Endodermal cell (in vitro differentiated cells): ENCODE data around the gene THSD7A. TPM values are rescaled to one million over a fixed set of nuclear protein-coding genes. Genes with fewer than 3 reads are reported as not detected.

ENCODE experiments used
- DNase-seq: peaks from one replicate; pipeline ENCODE4 v3.0.0-alpha.2; 2017
- H3K27ac ChIP-seq: 2 replicates; pipeline ENCODE4 v1.5.1; 2013; ENCODE audit warnings: mild to moderate bottlenecking, low read depth, low read length, moderate library complexity
- H3K27me3 ChIP-seq: 2 replicates; pipeline ENCODE4 v1.6.1; 2013; ENCODE audit warnings: mild to moderate bottlenecking, low read length, moderate library complexity; ENCODE audit not compliant: insufficient read depth, control insufficient read depth, poor library complexity, severe bottlenecking
- H3K36me3 ChIP-seq: 2 replicates; pipeline ENCODE4 v1.7.0; 2013; ENCODE audit warnings: mild to moderate bottlenecking, low read length, moderate library complexity; ENCODE audit not compliant: control insufficient read depth, insufficient read depth
- H3K4me1 ChIP-seq: one replicate; pipeline ENCODE4 v1.7.0; 2013; ENCODE audit warnings: low read length; ENCODE audit not compliant: control insufficient read depth, insufficient read depth
- H3K4me3 ChIP-seq: 2 replicates; pipeline ENCODE4 v1.5.1; 2013; ENCODE audit warnings: mild to moderate bottlenecking, low read length, moderate library complexity
- H3K9ac ChIP-seq: 2 replicates; pipeline ENCODE4 v1.6.1; 2013; ENCODE audit warnings: mild to moderate bottlenecking, low read length, moderate library complexity; ENCODE audit not compliant: poor library complexity, severe bottlenecking; ENCODE audit errors: extremely low read depth
- H3K9me3 ChIP-seq: 2 replicates; pipeline ENCODE4 v1.6.1; 2013; ENCODE audit warnings: mild to moderate bottlenecking, low read length, moderate library complexity; ENCODE audit not compliant: control insufficient read depth
- H3K27ac Mint-ChIP-seq: 2 replicates; pipeline ENCODE4 v1.8.0; 2020; ENCODE audit warnings: mixed read lengths
- H3K27me3 Mint-ChIP-seq: 2 replicates; pipeline ENCODE4 v1.8.0; 2021; ENCODE audit warnings: mild to moderate bottlenecking, mixed read lengths; ENCODE audit not compliant: insufficient read depth
- H3K36me3 Mint-ChIP-seq: 2 replicates; pipeline ENCODE4 v1.8.0; 2020; ENCODE audit warnings: low read depth, mixed read lengths
- H3K4me1 Mint-ChIP-seq: 2 replicates; pipeline ENCODE4 v1.8.0; 2020; ENCODE audit warnings: mixed read lengths
- H3K4me3 Mint-ChIP-seq: 2 replicates; pipeline ENCODE4 v1.8.0; 2020; ENCODE audit warnings: mild to moderate bottlenecking, moderate library complexity, mixed read lengths
- H3K9me3 Mint-ChIP-seq: 2 replicates; pipeline ENCODE4 v1.8.0; 2020; ENCODE audit warnings: mild to moderate bottlenecking, mixed read lengths
- WGBS, 2 experiments: methylation state at CpG; one replicate each; pipeline versions ENCODE4 v1.1.5 to v1.1.7; 2013; ENCODE audit warnings: missing lambda C conversion rate in 2 of 2, mixed read lengths in 1 of 2; ENCODE audit not compliant: insufficient coverage in 1 of 2, insufficient read length in 1 of 2; 5-methylcytosine and 5-hydroxymethylcytosine counted together
- total RNA-seq, 2 donors: library from RNA; stranded (reverse); fragmentation: NEBNext Ultra II Directional in 1 of 2; extraction: Animal tissue kit (Norgen Biotek cat#: 25700) in 1 of 2; gene quantifications; 2 replicates in 1 of 2; 3 replicates in 1 of 2; pipeline ENCODE4 v1.2.1, GENCODE V29; 2021
- TF ChIP-seq, protein P1 (sequence below): fragments of 200-600 bp; sonication (generic); conservative IDR thresholded peaks from 2 replicates; pipeline ENCODE4 v1.5.0; 2021; ENCODE audit warnings: antibody characterized with exemption, mild to moderate bottlenecking

THSD7A gene
- total RNA-seq, 2 donors from 2014 or later = 0.73 to 1.3 TPM

DNA sequence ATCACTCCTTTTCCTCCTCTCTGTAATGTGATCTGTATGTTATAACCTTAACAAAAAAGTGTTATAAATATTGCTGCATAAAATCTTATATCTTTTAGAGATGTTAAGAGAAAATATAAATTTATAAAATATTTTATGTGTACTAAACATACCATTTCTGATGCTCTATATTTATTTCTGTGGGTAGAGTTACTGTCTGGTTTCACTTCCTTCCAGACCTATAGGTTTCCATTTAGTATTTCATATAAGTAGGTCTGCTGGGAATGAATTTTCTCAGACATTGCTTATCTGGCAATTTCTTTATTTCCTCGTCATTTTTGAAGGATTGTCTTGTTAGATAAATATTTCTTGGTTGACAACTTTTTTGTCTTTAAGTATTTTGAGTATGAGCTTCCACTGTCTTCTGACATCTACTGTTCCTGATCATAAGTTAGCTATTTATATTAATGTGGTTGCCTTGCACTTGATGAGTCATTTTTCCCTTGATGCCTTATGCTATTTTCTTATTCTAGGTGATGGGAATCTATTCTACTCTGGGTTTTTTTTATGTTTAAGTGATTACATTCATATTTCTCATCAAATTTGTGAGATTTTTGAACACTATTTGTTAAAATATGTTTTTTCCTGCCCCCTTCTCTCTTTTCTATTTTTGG lies 11.2 kb upstream of the THSD7A start:
- H3K27me3 Mint-ChIP-seq = peaks cover 5% of the 10 kb centered on the region
- no peak overlapping the region for H3K27ac Mint-ChIP-seq
- Histone ChIP-seq H3K4me3 (no peak overlapping the region), H3K9ac (no peak overlapping the region), H3K27me3 (peaks cover 35% of the 10 kb centered on the region), H3K4me1 (no peaks in the 10 kb centered on the region), H3K36me3 (no peaks in the 10 kb centered on the region), H3K27ac (no peak overlapping the region), H3K9me3 (no peaks in the 10 kb centered on the region)
- H3K4me1 Mint-ChIP-seq = peaks cover 11% of the 10 kb centered on the region
- no peak overlapping the region for H3K4me3 Mint-ChIP-seq
- DNase-seq = no peak
- TF ChIP-seq, protein P1, sequence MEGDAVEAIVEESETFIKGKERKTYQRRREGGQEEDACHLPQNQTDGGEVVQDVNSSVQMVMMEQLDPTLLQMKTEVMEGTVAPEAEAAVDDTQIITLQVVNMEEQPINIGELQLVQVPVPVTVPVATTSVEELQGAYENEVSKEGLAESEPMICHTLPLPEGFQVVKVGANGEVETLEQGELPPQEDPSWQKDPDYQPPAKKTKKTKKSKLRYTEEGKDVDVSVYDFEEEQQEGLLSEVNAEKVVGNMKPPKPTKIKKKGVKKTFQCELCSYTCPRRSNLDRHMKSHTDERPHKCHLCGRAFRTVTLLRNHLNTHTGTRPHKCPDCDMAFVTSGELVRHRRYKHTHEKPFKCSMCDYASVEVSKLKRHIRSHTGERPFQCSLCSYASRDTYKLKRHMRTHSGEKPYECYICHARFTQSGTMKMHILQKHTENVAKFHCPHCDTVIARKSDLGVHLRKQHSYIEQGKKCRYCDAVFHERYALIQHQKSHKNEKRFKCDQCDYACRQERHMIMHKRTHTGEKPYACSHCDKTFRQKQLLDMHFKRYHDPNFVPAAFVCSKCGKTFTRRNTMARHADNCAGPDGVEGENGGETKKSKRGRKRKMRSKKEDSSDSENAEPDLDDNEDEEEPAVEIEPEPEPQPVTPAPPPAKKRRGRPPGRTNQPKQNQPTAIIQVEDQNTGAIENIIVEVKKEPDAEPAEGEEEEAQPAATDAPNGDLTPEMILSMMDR = no peak
- 92% methylated on average over 1 of the region's 1 CpG; no CpG with 5 or more reads in 1 of the 2 experiments for WGBS, 2 experiments
- no peaks in the 10 kb centered on the region for H3K36me3 Mint-ChIP-seq
- H3K9me3 Mint-ChIP-seq = no peaks in the 10 kb centered on the region

- Mint-ChIP-seq H3K4me3 (no peak overlapping the region), H3K27ac (no peak overlapping the region), H3K9me3 (no peaks in the 10 kb centered on the region), H3K4me1 (peaks cover 6% of the 10 kb centered on the region), H3K36me3 (no peaks in the 10 kb centered on the region), H3K27me3 (peaks cover 2% of the 10 kb centered on the region)
- TF ChIP-seq, protein P1 = no peak
- Histone ChIP-seq H3K4me1 (no peaks in the 10 kb centered on the region), H3K36me3 (no peaks in the 10 kb centered on the region), H3K4me3 (no peak overlapping the region), H3K9me3 (peaks cover 8% of the 10 kb centered on the region), H3K9ac (no peak overlapping the region), H3K27me3 (peaks cover 40% of the 10 kb centered on the region), H3K27ac (no peak overlapping the region)
- DNase-seq = no peak
Measured at GRCh38 chr7:11841657-11842056, 9.7 kb upstream of the THSD7A start.

GRCh38 chr7:11835260-11835659 lies 3.3 kb upstream of the THSD7A start:
- TF ChIP-seq, protein P1 = peak; percentile 78
- no peak for DNase-seq
- no peaks in the 10 kb centered on the region for H3K36me3 Mint-ChIP-seq
- H3K9me3 Mint-ChIP-seq = no peaks in the 10 kb centered on the region
- no peak overlapping the region for H3K9ac ChIP-seq
- peaks cover 12% of the 10 kb centered on the region for H3K9me3 ChIP-seq
- H3K36me3 ChIP-seq = no peaks in the 10 kb centered on the region
- H3K4me1 Mint-ChIP-seq = peaks cover 23% of the 10 kb centered on the region
- no peak overlapping the region for H3K27ac Mint-ChIP-seq
- peaks cover 6% of the 10 kb centered on the region for H3K4me1 ChIP-seq
- no peak overlapping the region for H3K4me3 Mint-ChIP-seq
- H3K27me3 ChIP-seq = peaks cover 71% of the 10 kb centered on the region
- H3K4me3 ChIP-seq = no peak overlapping the region
- peaks cover 31% of the 10 kb centered on the region for H3K27me3 Mint-ChIP-seq
- no peak overlapping the region for H3K27ac ChIP-seq
